ENCODE data around the gene PHC1. TPM values are rescaled to one million over a fixed set of nuclear protein-coding genes. Genes with fewer than 3 reads are reported as not detected.

PHC1 gene
- total RNA-seq, 1 experiment from 2014 or later, result 568 TPM

- Histone ChIP-seq H3K27me3 (ENCODE audit: insufficient read depth, low read length) (no peaks in the 10 kb centered on the region), H2BK15ac (ENCODE audit: low read depth, low read length) (no peak overlapping the region), H3K23ac (ENCODE audit: insufficient read length, low read depth, low read length) (no peak overlapping the region), H3K14ac (ENCODE audit: insufficient read depth, low read length) (no peak overlapping the region), H3K4me1 (ENCODE audit: insufficient read depth, low read length) (no peaks in the 10 kb centered on the region), H3K9me3 (ENCODE audit: control insufficient read depth, low read depth, low read length) (no peaks in the 10 kb centered on the region), H4K5ac (ENCODE audit: insufficient read length, low read depth, low read length) (no peak overlapping the region), H3K4me2 (ENCODE audit: insufficient read depth, insufficient read length, low read length) (no peak overlapping the region), H3T11ph (ENCODE audit: low read length) (no peak overlapping the region), H3K79me2 (ENCODE audit: insufficient read depth, low read length) (peaks cover 8% of the 10 kb centered on the region), H3K9ac (ENCODE audit: extremely low read depth, insufficient read length, low read length) (no peak overlapping the region), H2BK5ac (ENCODE audit: insufficient read length, low read length) (no peak overlapping the region), H2BK120ac (ENCODE audit: low read depth, low read length, poor library complexity, severe bottlenecking) (no peak overlapping the region), H3K56ac (ENCODE audit: insufficient read length, low read depth, low read length) (no peak overlapping the region), H4K20me1 (ENCODE audit: control insufficient read depth, insufficient read depth, insufficient read length) (no peaks in the 10 kb centered on the region), H4K8ac (replicated peaks; ENCODE audit: insufficient read length, low read depth, low read length) (no peak overlapping the region), H2BK20ac (ENCODE audit: low read depth, low read length, poor library complexity, severe bottlenecking) (no peak overlapping the region), H3K23me2 (ENCODE audit: insufficient read length, low read depth, low read length, poor library complexity, severe bottlenecking) (peaks cover 3% of the 10 kb centered on the region), H3K4ac (ENCODE audit: low read depth, low read length) (no peak overlapping the region), H2AFZ (ENCODE audit: low read length) (no peak overlapping the region), H2BK12ac (ENCODE audit: insufficient read length, low read depth, low read length) (no peak overlapping the region), H2AK5ac (ENCODE audit: insufficient read length, low read length) (no peak overlapping the region), H4K91ac (ENCODE audit: insufficient read length, low read depth, low read length) (no peak overlapping the region), H3K79me1 (ENCODE audit: insufficient read depth, low read depth, low read length, poor library complexity, severe bottlenecking) (peaks cover 2% of the 10 kb centered on the region), H3K18ac (ENCODE audit: insufficient read length, low read depth, low read length) (no peak overlapping the region), H3K27ac (ENCODE audit: insufficient read length, low read depth, low read length) (no peak overlapping the region)
- peaks cover 16 to 22% of the 10 kb centered on the region in 2 experiments for H3K4me1 Mint-ChIP-seq
- peaks cover 1% of the 10 kb centered on the region for H3K27me3 Mint-ChIP-seq (ENCODE audit: low read depth)
- no peak overlapping the region for H3K4me3 Mint-ChIP-seq
- H3K36me3 Mint-ChIP-seq (ENCODE audit: insufficient read depth in 1 of 3, low read depth in 3 of 3), result peaks cover 12 to 65% (median 52%) of the 10 kb centered on the region in 3 experiments; a peak in 6 of 7 replicates
- TF ChIP-seq CTCF (conservative IDR thresholded peaks at IDR 0.05), result no peak
- peak overlapping the region in 2 of 3 experiments; percentile 61 to 91; a peak in 4 of 7 replicates for H3K27ac Mint-ChIP-seq
- DNase-seq, result no peak
- H3K9me3 Mint-ChIP-seq, result no peaks in the 10 kb centered on the region
- WGBS (ENCODE audit: extremely low coverage, insufficient read length, low lambda C conversion rate), result no CpG with 5 or more reads among the region's 10 CpGs
These were observed 29.4 kb downstream of the PHC1 start for GRCh38 chr12:8943565-8944186.

Measured in H9 (cell line).